K562 treated with DMSO at 1 percent for 4 hours (cell line): Measurements from ENCODE around the gene KRTAP8-1. TPM values are rescaled to one million over a fixed set of nuclear protein-coding genes. Genes with fewer than 3 reads are reported as not detected.

Source experiments
- total RNA-seq: library from RNA; unstranded; fragments of 300-600 nt; gene quantifications from 2 replicates; pipeline ENCODE4 v1.2.3, GENCODE V29; 2022; ENCODE audit not compliant: insufficient read depth

KRTAP8-1 gene
- not detected in 2 replicates for total RNA-seq

DNA sequence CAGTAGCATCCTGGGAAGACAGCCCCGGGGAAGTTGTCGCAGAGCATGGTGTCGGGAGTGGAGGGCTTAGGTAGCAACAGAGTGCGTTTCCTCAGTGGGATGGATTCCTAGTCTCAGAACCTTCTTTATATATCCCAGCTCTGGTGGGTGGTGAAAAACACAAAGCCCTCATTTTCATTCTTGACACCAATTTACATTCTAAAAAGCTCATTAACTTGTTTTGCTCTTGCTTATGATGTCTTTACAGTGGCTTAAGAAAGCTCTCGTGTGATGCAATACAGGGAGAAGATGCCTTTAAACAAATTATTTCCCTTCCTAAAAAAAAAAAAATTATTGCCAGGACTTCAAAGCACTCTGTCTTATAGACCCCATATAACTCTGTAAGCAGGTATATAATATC lies at the start of gene KRTAP8-1:
Gene KRTAP8-1, minus strand, starts transcription at position 101 of the 400 bp plus-strand sequence. Its CDS starts 54 bp downstream, at position 47.

GRCh38 chr21:30829659-30830058 lies 16.6 kb upstream of the KRTAP8-1 start, which contains the start of gene KRTAP7-1:
TSS of gene KRTAP7-1 (minus strand) at chr21:30829759. CDS start at chr21:30829698, 61 bp downstream.

Other genes with a start within 250 kb of the KRTAP8-1 start
- gene KRTAP22-2, start 222.9 kb downstream of the KRTAP8-1 start, total RNA-seq, result not detected in 2 replicates
- gene KRTAP6-3, start 220.8 kb downstream of the KRTAP8-1 start, total RNA-seq, result not detected in 2 replicates
- not detected in 2 replicates for gene KRTAP6-2, start 214.4 kb downstream of the KRTAP8-1 start, total RNA-seq
- not detected in 2 replicates for gene KRTAP22-1, start 212.2 kb downstream of the KRTAP8-1 start, total RNA-seq
- not detected in 2 replicates for gene KRTAP6-1, start 199.3 kb downstream of the KRTAP8-1 start, total RNA-seq
- gene KRTAP20-1, start 196.8 kb downstream of the KRTAP8-1 start, total RNA-seq, result not detected in 2 replicates
- not detected in 2 replicates for gene KRTAP20-4, start 192.6 kb downstream of the KRTAP8-1 start, total RNA-seq
- gene KRTAP20-2, start 178.1 kb downstream of the KRTAP8-1 start, total RNA-seq, result not detected in 2 replicates
- not detected in 2 replicates for gene KRTAP20-3, start 170.4 kb downstream of the KRTAP8-1 start, total RNA-seq
- gene KRTAP21-3, start 94.5 kb downstream of the KRTAP8-1 start, total RNA-seq, result not detected in 2 replicates
- gene KRTAP21-2, start 66.0 kb downstream of the KRTAP8-1 start, total RNA-seq, result not detected in 2 replicates
- gene KRTAP21-1, start 57.8 kb downstream of the KRTAP8-1 start, total RNA-seq, result not detected in 2 replicates
- not detected in 2 replicates for gene KRTAP7-1, start 16.5 kb upstream of the KRTAP8-1 start, total RNA-seq
- not detected in 2 replicates for gene KRTAP11-1, start 68.3 kb upstream of the KRTAP8-1 start, total RNA-seq
- gene KRTAP19-8, start 225.2 kb upstream of the KRTAP8-1 start, total RNA-seq, result not detected in 2 replicates